ENCODE results near the gene CD99L2. TPM values are rescaled to one million over a fixed set of nuclear protein-coding genes. Genes with fewer than 3 reads are reported as not detected.

The CD99L2 gene
- total RNA-seq, 1 experiment from 2014 or later = 7.3 TPM

DNA sequence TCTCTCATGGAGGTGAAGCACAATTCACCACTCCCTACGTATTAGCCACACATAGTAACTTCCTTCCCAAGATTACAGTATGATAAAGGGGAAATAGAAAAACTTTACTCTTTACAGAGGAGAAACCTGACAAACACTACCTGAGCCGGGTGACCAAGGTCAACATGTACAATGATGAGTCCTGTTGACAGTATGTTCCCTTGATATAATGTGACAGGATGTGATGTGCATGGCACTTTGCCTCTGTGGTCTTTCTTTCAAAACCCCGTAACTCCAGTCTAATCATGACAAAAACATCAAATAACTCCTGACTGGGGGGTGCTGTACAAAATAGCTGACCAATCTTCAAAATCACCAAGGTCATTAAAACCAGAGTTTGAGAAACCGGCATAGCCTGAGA lies 60.6 kb downstream of the CD99L2 start:
- TF ChIP-seq CTCF (conservative IDR thresholded peaks at IDR 0.05) = no peak
- H3K4me1 Mint-ChIP-seq = no peaks in the 10 kb centered on the region; a peak in 2 of 4 replicates
- Histone ChIP-seq H4K91ac (ENCODE audit: insufficient read length, low read depth, low read length) (no peak overlapping the region), H2AK5ac (ENCODE audit: insufficient read length, low read length) (no peak overlapping the region), H4K20me1 (ENCODE audit: control insufficient read depth, insufficient read depth, insufficient read length) (no peaks in the 10 kb centered on the region), H3K18ac (ENCODE audit: insufficient read length, low read depth, low read length) (no peak overlapping the region), H4K8ac (replicated peaks; ENCODE audit: insufficient read length, low read depth, low read length) (no peak overlapping the region), H3K23ac (ENCODE audit: insufficient read length, low read depth, low read length) (no peak overlapping the region), H2BK12ac (ENCODE audit: insufficient read length, low read depth, low read length) (no peak overlapping the region), H4K5ac (ENCODE audit: insufficient read length, low read depth, low read length) (no peak overlapping the region), H3T11ph (ENCODE audit: low read length) (no peak overlapping the region), H3K27ac (ENCODE audit: insufficient read length, low read depth, low read length) (no peak overlapping the region), H3K9me3 (ENCODE audit: control insufficient read depth, low read depth, low read length) (no peaks in the 10 kb centered on the region), H2BK120ac (ENCODE audit: low read depth, low read length, poor library complexity, severe bottlenecking) (no peak overlapping the region), H3K79me2 (ENCODE audit: insufficient read depth, low read length) (no peaks in the 10 kb centered on the region), H3K27me3 (ENCODE audit: insufficient read depth, low read length) (no peaks in the 10 kb centered on the region), H3K79me1 (ENCODE audit: insufficient read depth, low read depth, low read length, poor library complexity, severe bottlenecking) (peaks cover 4% of the 10 kb centered on the region), H3K9ac (ENCODE audit: extremely low read depth, insufficient read length, low read length) (no peak overlapping the region), H3K4me1 (ENCODE audit: insufficient read depth, low read length) (peaks cover 4% of the 10 kb centered on the region; the same call in 1 of the 2 replicates), H3K4ac (ENCODE audit: low read depth, low read length) (no peak overlapping the region), H3K56ac (ENCODE audit: insufficient read length, low read depth, low read length) (no peak overlapping the region), H2BK15ac (ENCODE audit: low read depth, low read length) (no peak overlapping the region), H2BK5ac (ENCODE audit: insufficient read length, low read length) (no peak overlapping the region), H2AFZ (ENCODE audit: low read length) (no peak overlapping the region), H3K4me2 (ENCODE audit: insufficient read depth, insufficient read length, low read length) (no peak overlapping the region), H3K23me2 (ENCODE audit: insufficient read length, low read depth, low read length, poor library complexity, severe bottlenecking) (no peaks in the 10 kb centered on the region), H2BK20ac (ENCODE audit: low read depth, low read length, poor library complexity, severe bottlenecking) (no peak overlapping the region), H3K14ac (ENCODE audit: insufficient read depth, low read length) (no peak overlapping the region)
- peaks cover 8 to 11% (median 11%) of the 10 kb centered on the region in 3 experiments for H3K36me3 Mint-ChIP-seq (ENCODE audit: insufficient read depth in 1 of 3, low read depth in 3 of 3)
- peaks cover 41 to 54% of the 10 kb centered on the region in 2 experiments for H3K9me3 Mint-ChIP-seq
- H3K4me3 Mint-ChIP-seq = no peak overlapping the region
- H3K27ac Mint-ChIP-seq = no peak overlapping the region
- no peak for DNase-seq
- no CpG with 5 or more reads among the region's 4 CpGs for WGBS (ENCODE audit: extremely low coverage, insufficient read length, low lambda C conversion rate)
- H3K27me3 Mint-ChIP-seq (ENCODE audit: low read depth) = no peaks in the 10 kb centered on the region
